Right lobe of liver (tissue), 6 donors: Measurements from ENCODE around the gene PGLYRP3. TPM values are rescaled to one million over a fixed set of nuclear protein-coding genes. Genes with fewer than 3 reads are reported as not detected.
A peak's percentile ranks its signal among the peaks of the same experiment; 100 is the strongest.

Experiments used
- ATAC-seq, 4 donors: fragments of 200-7000 bp; cut with Tn5 transposase; one replicate each; pipeline ENCODE4 v1.9.1; 2020; ENCODE audit warnings: mild to moderate bottlenecking in 4 of 4, moderate library complexity in 4 of 4
- DNase-seq, 3 donors: peaks; one replicate each; pipeline ENCODE4 v3.0.0-alpha.2; 2020
- H3K27ac ChIP-seq, 3 donors: fragments of 200-600 bp; one replicate each; pipeline ENCODE4 v1.8.0; 2022
- H3K27me3 ChIP-seq, 2 donors: fragments of 200-600 bp; one replicate each; pipeline ENCODE4 v1.8.0; 2022
- H3K36me3 ChIP-seq, 4 donors: fragments of 200-600 bp; sonication (generic) in 1 of 4; one replicate each; pipeline versions ENCODE4 v1.5.1 to v1.8.0; 2017 to 2022; ENCODE audit warnings: control low read depth in 1 of 4
- H3K4me1 ChIP-seq, 4 donors: fragments of 200-600 bp; sonication (generic) in 1 of 4; one replicate each; pipeline versions ENCODE4 v1.5.1 to v1.8.0; 2017 to 2022; ENCODE audit warnings: control low read depth in 1 of 4
- H3K4me3 ChIP-seq, 3 donors: fragments of 200-600 bp; one replicate each; pipeline ENCODE4 v1.8.0; 2022
- H3K9me3 ChIP-seq, 4 donors: fragments of 200-600 bp; sonication (generic) in 1 of 4; one replicate each; pipeline versions ENCODE4 v1.5.1 to v1.8.0; 2017 to 2022; ENCODE audit warnings: control low read depth in 1 of 4
- CTCF ChIP-seq, 4 donors: fragments of 200-600 bp in 3 of 4; fragments of 450-650 bp in 1 of 4; IDR thresholded peaks; one replicate each; pipeline versions ENCODE4 v1.5.1 to v1.8.0; 2016 to 2022; ENCODE audit warnings: antibody characterized with exemption in 4 of 4, mild to moderate bottlenecking in 2 of 4
- POLR2A ChIP-seq: fragments of 450-650 bp; IDR thresholded peaks from one replicate; pipeline ENCODE4 v1.6.1; 2017; ENCODE audit warnings: antibody characterized with exemption, mild to moderate bottlenecking
- WGBS: methylation state at CpG from one replicate; pipeline ENCODE4 v1.1.6; 2018; ENCODE audit warnings: low coverage, low lambda C conversion rate; ENCODE audit not compliant: insufficient coverage; ENCODE audit errors: missing lambda C conversion rate; 5-methylcytosine and 5-hydroxymethylcytosine counted together
- intact Hi-C, 2 donors: fragments of 100-400 bp; cut with DNase I; formaldehyde crosslinking; loops; one replicate each; pipeline versions ENCODE4 v1.11.2 to v1.14.1; 2022
- total RNA-seq, 6 experiments: library from RNA; depleted of rRNA in 2 of 6; stranded (reverse); fragments of >200 nt in 2 of 6; fragmentation: NEBNext Ultra II Directional in 3 of 6; extraction: Animal tissue kit (Norgen Biotek cat#: 25700) in 3 of 6; gene quantifications; one replicate each; pipeline versions ENCODE4 v1.1.0 to v1.2.4, GENCODE V29; 2016 to 2023
- donor health status: DM: no; HTN: yes; CAD: no.
- donor health status: DM: no; HTN: no; CAD: no.
- donor health status: DM: no; HTN: no; CAD: no.
- donor health status: DM: no; HTN: yes; CAD: no.
- donor health status: DM: no; HTN: yes; CAD: no.

The PGLYRP3 gene
- total RNA-seq, 6 experiments from 2014 or later = not detected

- Histone ChIP-seq H3K9me3 (no peaks in the 10 kb centered on the region), H3K4me1 (peaks cover 0 to 4% (median 0%) of the 10 kb centered on the region in 4 donors), H3K4me3 (peak overlapping the region in 1 of 3 donors; percentile 36), H3K27me3 (peaks cover 0 to 18% of the 10 kb centered on the region in 2 donors), H3K27ac (no peak overlapping the region), H3K36me3 (no peaks in the 10 kb centered on the region)
- intact Hi-C loops = no loop called here
- ATAC-seq (no peak), DNase-seq (no peak)
- 17% methylated on average over 2 of the region's 45 CpGs for WGBS
- TF ChIP-seq CTCF (IDR thresholded peaks at IDR 0.05) = no peak
- TF ChIP-seq POLR2A = no peak
Measured at GRCh38 chr1:153260585-153261280, 52.0 kb downstream of the PGLYRP3 start.

- no CpG with 5 or more reads among the region's 3 CpGs for WGBS
- no peak for TF ChIP-seq POLR2A
- Histone ChIP-seq H3K4me1 (peaks cover 0 to 4% (median 0%) of the 10 kb centered on the region in 4 donors), H3K36me3 (no peaks in the 10 kb centered on the region), H3K27ac (no peak within 1 kb of the TSS), H3K27me3 (peaks cover 0 to 18% of the 10 kb centered on the region in 2 donors), H3K4me3 (no peak within 1 kb of the TSS), H3K9me3 (no peaks in the 10 kb centered on the region)
- intact Hi-C loops = no loop called here
- ATAC-seq (no peak), DNase-seq (no peak)
Measured at GRCh38 chr1:153259387-153259786, 53.4 kb downstream of the PGLYRP3 start, which contains the start of gene LORICRIN. Gene LORICRIN (plus strand): TSS chr1:153259687. CDS start chr1:153260950, 1,263 bp downstream.

GRCh38 chr1:153253693-153254092, 59.1 kb downstream of the PGLYRP3 start:
- Histone ChIP-seq H3K9me3 (no peaks in the 10 kb centered on the region), H3K27me3 (no peaks in the 10 kb centered on the region), H3K4me1 (no peaks in the 10 kb centered on the region), H3K36me3 (no peaks in the 10 kb centered on the region), H3K4me3 (no peak overlapping the region), H3K27ac (no peak overlapping the region)
- no peak for ATAC-seq
- DNase-seq = no peak
- intact Hi-C loops = no loop called here
- 0% methylated on average over 1 of the region's 1 CpG for WGBS
- TF ChIP-seq POLR2A (no peak), CTCF (IDR thresholded peaks at IDR 0.05) (no peak)

GRCh38 chr1:153253076-153253475, 59.7 kb downstream of the PGLYRP3 start:
- Histone ChIP-seq H3K27me3 (no peaks in the 10 kb centered on the region), H3K36me3 (no peaks in the 10 kb centered on the region), H3K9me3 (no peaks in the 10 kb centered on the region), H3K4me1 (no peaks in the 10 kb centered on the region), H3K27ac (no peak overlapping the region), H3K4me3 (no peak overlapping the region)
- DNase-seq = no peak
- no peak for ATAC-seq
- intact Hi-C loops = no loop called here
- WGBS = 90% methylated on average over 2 of the region's 2 CpGs
- TF ChIP-seq POLR2A (no peak), CTCF (IDR thresholded peaks at IDR 0.05) (no peak)

GRCh38 chr1:153251988-153252387, 60.8 kb downstream of the PGLYRP3 start:
- ATAC-seq = no peak
- intact Hi-C loops = no loop called here
- WGBS = 70% methylated on average over 4 of the region's 4 CpGs

More at GRCh38 chr1:153251988-153252387, 60.8 kb downstream of the PGLYRP3 start:
- no peaks in the 10 kb centered on the region for H3K9me3 ChIP-seq
- H3K27ac ChIP-seq = no peak overlapping the region
- no peaks in the 10 kb centered on the region for H3K27me3 ChIP-seq
- H3K36me3 ChIP-seq = no peaks in the 10 kb centered on the region
- no peak overlapping the region for H3K4me3 ChIP-seq
- H3K4me1 ChIP-seq = no peaks in the 10 kb centered on the region
- DNase-seq = no peak
- TF ChIP-seq CTCF (IDR thresholded peaks at IDR 0.05) (no peak), POLR2A (no peak)
